ENCODE measurements around the gene UBN1. TPM values are rescaled to one million over a fixed set of nuclear protein-coding genes. Genes with fewer than 3 reads are reported as not detected.

Gene UBN1
- total and polyA plus RNA-seq, 10 of the 15 experiments (the other 5 are each of a cell fraction or from before 2014, with no cell fraction given): 2.1 to 32.5 (median 13.9) TPM

DNA sequence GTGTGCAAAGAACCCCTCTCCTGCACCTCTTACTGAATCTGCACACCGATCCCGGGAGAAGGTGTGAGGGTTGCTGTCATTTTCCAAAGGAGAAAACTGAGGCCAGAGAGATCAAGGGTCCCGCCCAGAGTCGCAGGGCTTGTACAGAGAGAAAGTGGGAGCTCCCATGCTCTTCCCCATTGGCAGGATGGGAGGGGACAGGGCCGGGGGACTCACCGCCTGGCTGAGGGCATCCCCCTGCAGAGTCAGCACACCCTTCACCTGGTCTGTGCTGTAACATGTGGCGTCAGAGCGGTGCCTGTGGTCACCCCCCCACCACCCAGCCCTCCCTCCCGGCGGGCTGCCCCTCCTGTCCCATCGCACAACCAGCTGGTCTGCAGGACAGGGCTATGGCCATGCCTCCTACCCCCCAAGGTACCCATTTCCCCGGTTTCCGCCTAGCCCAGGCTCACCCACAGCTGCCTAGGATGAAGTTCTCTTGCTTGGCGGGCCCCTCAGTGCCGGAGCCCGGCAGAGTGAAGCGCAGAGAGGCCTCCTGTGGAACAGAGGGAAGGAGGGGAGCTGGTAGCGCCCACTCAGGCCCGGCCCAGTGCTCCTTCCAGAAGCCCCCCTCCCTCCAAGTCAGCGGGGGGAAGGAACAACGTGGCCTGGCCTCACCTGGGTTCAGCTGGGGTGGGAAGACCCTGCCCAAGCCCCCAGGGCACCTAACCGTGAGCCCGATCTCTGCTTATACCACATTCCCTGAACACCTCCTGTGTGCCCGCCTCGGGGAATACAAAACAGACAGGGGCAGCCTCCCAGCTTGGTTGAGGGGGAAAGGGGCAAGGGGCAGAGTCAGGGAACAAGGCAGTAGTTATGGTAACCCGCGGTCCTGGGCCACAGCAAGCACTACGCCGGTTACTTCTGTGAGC is 46.0 kb upstream of the UBN1 start:
- intact Hi-C loops (cut with micrococcal nuclease; ENCODE audit: unreplicated experiment) (loop anchor here (10.0 kb wide), 2 partner anchors 153 to 187 kb away; partner anchors contain the start of genes SEC14L5 and UBALD1), in situ Hi-C loops (cut with MboI) (no loop called here)
- H4K20me1 ChIP-seq (ENCODE audit: control insufficient read depth, insufficient read depth): no peaks in the 10 kb centered on the region
- H3K9me3 ChIP-seq (replicated peaks; ENCODE audit: control insufficient read depth, insufficient read depth, low read length): no peaks in the 10 kb centered on the region
- RAD21 ChIA-PET (ENCODE audit: unreplicated experiment): interaction anchor here (2.8 kb wide), 1 partner anchor 67 kb away, joined by 18 read pairs; the partner anchor contains the start of genes ANKS3 and DNAAF8
- H2AFZ ChIP-seq (ENCODE audit: control insufficient read depth, low read depth, low read length): peak overlapping the region; percentile 66
- FAIRE-seq (no peak), ATAC-seq (no peak), DNase-seq (ENCODE audit: low read depth, low spot score) (no peak)
- SMC1A ChIA-PET (ENCODE audit: uncharacterized antibody, unreplicated experiment): interaction anchor here (1.3 to 2.4 kb wide), 3 partner anchors 34 to 67 kb away, joined by 4 to 11 read pairs (median 4); partner anchors contain the start of genes ANKS3, DNAAF8 and ZNF500
- WGBS (ENCODE audit: insufficient coverage, insufficient replicate concordance, low lambda C conversion rate, missing lambda C conversion rate): 46% methylated on average over 20 of the region's 29 CpGs
- H3K9ac ChIP-seq (ENCODE audit: control insufficient read depth, insufficient read depth, low read length): peak overlapping the region; percentile 59; the same call in 1 of the 2 replicates
- CTCF ChIA-PET: interaction anchor here (0.8 to 1.3 kb wide), 3 partner anchors 32 to 92 kb away, joined by 3 read pairs; partner anchors contain the start of genes ANKS3 and DNAAF8
- TF ChIP-seq RELA (IDR thresholded peaks at IDR 0.05; ENCODE audit: borderline replicate concordance, partially characterized antibody): no peak
- TF ChIP-seq, protein P1, sequence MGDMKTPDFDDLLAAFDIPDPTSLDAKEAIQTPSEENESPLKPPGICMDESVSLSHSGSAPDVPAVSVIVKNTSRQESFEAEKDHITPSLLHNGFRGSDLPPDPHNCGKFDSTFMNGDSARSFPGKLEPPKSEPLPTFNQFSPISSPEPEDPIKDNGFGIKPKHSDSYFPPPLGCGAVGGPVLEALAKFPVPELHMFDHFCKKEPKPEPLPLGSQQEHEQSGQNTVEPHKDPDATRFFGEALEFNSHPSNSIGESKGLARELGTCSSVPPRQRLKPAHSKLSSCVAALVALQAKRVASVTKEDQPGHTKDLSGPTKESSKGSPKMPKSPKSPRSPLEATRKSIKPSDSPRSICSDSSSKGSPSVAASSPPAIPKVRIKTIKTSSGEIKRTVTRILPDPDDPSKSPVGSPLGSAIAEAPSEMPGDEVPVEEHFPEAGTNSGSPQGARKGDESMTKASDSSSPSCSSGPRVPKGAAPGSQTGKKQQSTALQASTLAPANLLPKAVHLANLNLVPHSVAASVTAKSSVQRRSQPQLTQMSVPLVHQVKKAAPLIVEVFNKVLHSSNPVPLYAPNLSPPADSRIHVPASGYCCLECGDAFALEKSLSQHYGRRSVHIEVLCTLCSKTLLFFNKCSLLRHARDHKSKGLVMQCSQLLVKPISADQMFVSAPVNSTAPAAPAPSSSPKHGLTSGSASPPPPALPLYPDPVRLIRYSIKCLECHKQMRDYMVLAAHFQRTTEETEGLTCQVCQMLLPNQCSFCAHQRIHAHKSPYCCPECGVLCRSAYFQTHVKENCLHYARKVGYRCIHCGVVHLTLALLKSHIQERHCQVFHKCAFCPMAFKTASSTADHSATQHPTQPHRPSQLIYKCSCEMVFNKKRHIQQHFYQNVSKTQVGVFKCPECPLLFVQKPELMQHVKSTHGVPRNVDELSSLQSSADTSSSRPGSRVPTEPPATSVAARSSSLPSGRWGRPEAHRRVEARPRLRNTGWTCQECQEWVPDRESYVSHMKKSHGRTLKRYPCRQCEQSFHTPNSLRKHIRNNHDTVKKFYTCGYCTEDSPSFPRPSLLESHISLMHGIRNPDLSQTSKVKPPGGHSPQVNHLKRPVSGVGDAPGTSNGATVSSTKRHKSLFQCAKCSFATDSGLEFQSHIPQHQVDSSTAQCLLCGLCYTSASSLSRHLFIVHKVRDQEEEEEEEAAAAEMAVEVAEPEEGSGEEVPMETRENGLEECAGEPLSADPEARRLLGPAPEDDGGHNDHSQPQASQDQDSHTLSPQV (IDR thresholded peaks at IDR 0.05): no peak
- TF ChIP-seq SIX5 (IDR thresholded peaks at IDR 0.05; ENCODE audit: low read depth, low read length, severe bottlenecking): no peak
- peak overlapping the region; percentile 72 for H3K4me3 ChIP-seq
- H3K36me3 ChIP-seq (ENCODE audit: control insufficient read depth in 2 of 2, insufficient read depth in 2 of 2, low read length in 1 of 2): peaks cover 0 to 3% of the 10 kb centered on the region in 2 experiments
- peak overlapping the region; percentile 60 for H3K27ac ChIP-seq (ENCODE audit: control insufficient read depth, insufficient read depth)
- BruUV-seq (replicated peaks): no TSS peak
- H3K27me3 ChIP-seq (replicated peaks in 1 of 2; ENCODE audit: control insufficient read depth in 2 of 2, insufficient read depth in 2 of 2, low read length in 1 of 2): no peaks in the 10 kb centered on the region
- H3K4me1 ChIP-seq (ENCODE audit: control insufficient read depth, insufficient read depth, low read length): peaks cover 20% of the 10 kb centered on the region
- peak overlapping the region; percentile 97 for H3K4me2 ChIP-seq (ENCODE audit: control insufficient read depth, insufficient read depth)
- POLR2A ChIA-PET: interaction anchor here (1.8 to 2.1 kb wide), 2 partner anchors 12 to 33 kb away, joined by 5 to 8 read pairs; no protein-coding TSS in a partner anchor
- H3K79me2 ChIP-seq (ENCODE audit: control insufficient read depth, insufficient read depth, low read length): no peaks in the 10 kb centered on the region
